ENCODE results near the gene ZC3H4.
"Not testable (repeated sequence)": the region's sequence is repeated elsewhere in the genome, so short reads cannot be mapped to it uniquely, and the experiment has no call there.

Gene ZC3H4

DNA sequence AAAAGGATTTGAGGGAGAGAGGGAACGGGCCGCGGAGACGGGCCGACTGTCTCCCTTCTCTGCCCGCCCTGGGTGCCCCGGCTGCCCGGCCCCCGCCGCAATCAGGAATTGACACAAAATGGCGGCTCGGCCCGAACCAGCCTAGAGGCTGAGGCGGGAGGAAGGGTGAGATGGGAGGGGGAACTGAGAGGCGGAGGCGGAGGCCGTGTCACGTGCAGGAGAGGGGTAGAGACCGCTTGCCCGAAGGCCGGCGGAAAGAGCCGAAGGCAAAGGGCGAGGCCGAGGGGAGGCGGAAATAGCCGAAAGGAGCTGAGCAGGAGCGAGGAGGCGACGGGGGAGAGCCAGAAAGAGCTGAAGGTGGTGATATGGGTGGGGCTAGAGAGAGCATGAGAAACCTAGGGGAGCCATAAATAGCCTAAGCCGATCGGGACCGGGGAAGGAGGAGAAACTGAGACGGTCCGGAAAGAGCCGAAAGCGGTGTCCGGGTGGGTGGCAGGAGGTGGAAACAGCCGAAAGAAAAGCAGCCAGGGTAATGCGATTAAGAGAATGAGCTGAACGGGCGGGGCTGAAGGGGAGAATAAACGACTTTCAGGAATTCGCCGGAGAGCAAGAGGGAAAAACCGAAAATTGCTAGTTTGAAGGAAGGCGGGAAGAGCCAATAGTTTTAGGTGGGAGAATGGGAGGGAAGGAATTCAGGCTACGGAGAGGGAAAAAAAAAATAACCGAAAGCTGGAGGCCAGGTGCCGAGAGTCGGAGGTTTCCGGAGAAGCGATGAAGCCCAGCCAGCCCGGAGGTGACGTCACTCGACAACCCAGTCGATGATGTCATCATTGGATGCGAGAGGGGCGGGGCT, at the start of gene ZC3H4:
Gene ZC3H4 (minus strand): TSS at position 780 of the 853 bp plus-strand sequence. CDS start 1,192 bp downstream, outside the sequence.
- DNase-seq: peak; percentile 99 to 100

DNA sequence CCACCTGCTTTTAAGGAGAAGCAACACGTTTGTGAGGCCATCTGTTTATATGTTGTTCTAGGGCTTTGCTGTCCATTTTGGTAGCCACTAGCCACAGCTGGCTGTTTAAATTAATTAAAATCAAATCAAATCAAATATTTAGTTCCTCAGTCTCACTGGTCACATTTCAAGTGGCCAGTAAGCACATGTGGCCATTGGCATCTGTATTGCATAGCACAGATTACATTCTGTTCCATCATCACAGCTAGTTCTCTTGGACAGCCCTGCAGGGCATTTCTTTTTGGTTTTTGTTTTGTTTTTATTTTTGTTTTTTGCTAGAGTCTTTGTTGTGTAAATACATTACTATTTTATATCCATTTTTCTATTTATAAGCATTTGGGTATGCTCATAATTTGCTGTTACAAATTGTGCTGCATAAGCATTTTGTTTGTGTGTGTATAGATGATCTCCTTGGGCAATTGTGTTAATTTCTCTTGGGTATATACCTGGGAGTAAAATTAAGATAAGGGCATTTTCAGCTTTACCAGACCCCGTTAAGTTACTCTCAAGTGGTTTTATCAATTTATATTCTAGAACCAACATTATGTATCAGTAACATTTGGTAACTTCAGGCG, 48.4 kb upstream of the ZC3H4 start:
- no peak for DNase-seq

DNA sequence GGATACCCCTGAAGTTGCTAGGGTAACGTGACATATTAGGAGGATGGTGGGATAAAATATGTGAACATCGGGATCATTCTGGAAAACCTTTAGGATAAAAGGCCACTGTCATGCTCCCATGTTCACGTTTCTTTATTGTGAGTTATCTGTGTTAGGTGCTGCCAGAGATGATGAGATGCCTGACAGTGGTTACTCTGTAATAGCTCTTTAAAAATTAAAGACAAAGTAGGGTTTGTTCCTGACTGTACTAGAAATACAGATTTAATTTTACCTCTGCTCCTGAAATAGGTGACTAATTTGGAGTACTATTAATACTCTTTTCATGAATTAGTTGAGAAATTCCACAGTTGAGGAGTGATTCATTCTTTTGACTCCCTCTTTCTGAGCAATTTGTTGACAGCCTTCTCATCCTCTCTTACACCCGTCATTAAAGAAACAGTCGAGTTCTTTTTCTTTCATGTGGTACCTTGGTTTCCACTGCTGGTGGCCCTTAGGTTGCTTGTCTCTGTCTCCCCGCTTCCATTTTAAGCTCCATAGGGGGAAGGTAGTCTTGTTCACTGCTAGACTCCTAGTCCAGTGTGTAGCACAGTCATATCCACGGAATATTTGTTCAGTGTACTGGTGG, 45.4 kb upstream of the ZC3H4 start:
- no peak for DNase-seq

DNA sequence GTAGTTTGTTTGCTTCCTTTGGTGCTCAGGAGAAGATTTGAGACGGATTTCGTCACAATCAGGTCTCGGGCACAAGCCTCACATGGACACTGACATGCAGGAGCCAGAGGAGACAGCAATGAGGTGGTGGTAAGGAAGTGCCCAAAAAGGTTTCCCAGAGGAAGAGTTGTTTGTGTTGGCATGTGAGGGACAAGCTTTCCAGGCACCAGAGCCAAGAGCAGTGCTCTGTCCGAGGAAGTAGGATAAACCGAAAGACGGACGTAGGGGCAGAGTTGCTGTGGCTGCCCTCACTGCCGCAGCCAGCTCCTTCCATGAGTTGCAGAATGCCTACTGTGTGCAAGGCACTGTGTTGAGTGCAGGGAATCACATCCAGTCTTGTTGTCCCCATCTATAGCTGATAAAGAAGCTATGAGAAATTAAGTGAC, 44.8 kb upstream of the ZC3H4 start:
- DNase-seq: no peak

DNA sequence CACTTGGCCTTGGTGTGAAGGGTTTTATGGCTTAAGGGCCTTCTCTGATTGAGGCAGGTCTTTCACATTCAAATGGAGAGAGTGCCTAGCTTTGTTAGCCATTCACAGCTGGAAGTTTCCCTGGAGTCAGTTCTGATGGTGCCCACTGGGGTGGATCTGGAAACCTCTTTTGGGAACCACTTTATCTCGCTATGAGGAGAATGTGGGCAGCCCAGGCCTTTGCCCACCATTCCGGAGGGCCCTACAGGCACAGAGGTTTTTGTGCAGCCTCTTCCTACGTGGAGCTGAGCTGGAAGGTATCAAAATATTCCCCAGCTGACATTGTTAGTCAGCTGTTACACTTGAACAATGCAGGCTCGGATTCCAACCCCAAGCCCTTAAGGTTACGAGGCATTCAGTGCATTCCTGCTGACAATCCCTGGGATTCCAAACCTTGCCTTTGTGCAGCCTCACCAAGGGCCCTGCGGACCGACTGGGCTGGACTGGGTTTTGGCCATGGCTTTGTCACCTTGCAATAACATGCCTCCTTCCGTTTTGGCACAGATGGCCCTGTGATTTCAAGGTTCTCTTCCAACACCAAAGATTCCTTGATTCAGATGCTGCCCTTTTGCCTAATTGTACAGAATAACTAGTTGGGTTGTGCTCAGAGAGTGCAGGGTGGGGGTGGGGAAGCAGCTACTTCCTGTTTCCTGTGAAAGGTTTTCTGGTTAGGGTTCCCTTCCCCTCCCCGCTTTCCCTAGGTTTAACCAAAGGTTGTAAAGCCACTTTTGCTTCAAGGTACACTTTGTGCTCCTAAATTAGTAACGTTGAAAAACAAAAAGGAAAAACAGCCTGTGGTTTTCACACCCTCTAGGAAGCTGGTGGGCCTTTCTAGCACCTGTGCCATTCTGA, 44.1 kb upstream of the ZC3H4 start:
- DNase-seq: no peak

DNA sequence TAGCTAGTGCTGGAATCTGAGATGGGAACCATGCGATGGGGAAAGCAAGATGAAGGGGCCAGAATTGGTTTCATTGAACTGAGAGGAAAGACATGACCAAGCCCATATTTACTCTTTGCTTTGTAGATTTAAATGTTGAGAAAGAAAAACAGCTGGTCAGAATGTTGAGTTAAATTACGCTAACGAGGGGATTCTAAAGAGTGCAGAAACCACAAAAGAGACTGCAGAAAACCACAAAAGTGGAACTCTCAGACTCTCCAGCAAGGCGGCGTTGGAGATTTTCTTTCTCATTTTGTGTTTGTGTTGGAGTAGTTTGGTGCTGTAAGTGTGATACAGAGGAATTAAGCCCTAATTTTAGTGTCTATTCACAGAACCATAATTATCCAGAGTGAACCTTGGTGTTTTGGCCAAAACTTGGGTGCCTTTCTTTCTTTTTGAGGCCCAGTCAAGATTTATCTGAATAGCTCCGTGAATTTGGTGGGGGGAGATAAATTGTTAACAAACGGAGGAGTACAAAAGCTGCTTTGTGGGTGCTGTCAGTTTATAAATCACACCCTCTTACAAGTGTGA, 43.4 kb upstream of the ZC3H4 start:
- DNase-seq: no peak

DNA sequence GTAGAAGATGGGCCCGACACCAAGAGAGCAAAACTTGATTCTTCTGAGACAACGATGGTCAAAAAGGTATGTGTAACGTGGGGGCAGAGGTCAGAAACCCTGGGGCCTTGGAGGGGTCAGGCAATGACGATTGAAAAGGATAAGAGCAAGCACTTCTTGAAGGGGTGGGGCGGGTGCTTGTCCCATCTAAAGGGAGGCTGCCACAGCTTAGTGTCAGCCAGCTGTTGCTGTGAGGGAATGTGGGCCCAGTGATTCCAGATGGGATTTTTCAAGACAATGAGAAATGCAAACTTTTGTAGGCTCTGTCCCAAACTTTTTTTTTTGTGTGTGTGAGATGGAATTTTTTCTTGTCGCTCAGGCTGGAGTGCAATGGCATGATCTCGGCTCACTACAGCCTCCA, 41.6 kb upstream of the ZC3H4 start:
- DNase-seq: no peak

DNA sequence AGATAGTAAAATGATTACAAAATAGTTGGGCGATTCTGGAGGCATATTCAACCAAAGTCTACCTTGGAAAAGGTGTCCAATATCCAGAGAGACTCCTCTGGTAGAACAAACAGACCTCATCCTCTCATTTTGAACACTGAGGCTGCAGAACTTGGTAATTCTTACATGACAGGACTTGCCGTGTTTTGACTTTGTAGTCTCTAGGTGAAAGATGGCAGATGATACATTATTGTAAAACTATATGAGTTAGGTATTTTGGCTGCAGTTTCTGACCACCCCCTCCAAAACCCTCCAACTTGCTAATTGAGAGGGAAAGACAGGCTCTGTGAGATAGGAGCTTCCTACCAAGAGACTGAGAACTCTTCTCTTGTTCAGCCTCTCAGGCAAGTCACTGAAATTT, 39.7 kb upstream of the ZC3H4 start:
- DNase-seq: no peak

DNA sequence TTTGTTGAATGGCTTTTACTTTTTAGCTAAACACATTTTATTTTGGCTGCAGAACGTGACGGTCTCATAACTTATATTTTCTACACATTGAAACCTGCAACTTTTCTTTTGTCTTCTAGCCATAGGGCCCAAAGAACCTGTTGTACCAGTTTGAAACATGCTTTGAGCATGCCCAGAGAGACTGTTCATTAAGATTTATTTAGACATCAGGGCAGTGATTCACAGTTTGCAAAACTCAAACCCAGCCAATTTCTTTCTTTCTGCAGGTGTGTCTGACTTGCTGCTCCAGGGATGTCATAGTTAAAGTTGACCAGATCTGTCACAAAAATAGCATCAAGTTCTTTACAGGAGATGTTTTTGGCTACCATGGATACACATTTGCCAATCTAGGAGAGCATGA, 39.1 kb upstream of the ZC3H4 start:
- no peak for DNase-seq

DNA sequence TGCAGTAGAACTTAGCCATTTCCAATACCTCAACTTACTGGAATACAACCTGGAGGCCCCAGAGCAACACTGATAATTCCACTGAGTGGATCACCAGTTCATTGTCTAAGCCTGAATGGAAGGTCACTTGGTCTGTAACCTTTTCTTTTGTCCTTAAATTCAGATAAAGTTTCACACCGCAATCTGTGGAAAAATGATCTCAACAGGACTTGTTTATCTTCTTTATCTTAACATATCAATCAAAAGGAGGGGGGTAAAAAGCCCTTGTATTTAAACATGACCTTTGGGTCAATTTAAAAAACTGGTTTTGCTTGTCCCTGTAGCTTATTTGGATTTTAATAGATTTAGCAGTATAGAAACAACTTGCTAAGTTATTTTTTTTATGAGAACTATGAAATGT, 38.6 kb upstream of the ZC3H4 start:
- DNase-seq: no peak

DNA sequence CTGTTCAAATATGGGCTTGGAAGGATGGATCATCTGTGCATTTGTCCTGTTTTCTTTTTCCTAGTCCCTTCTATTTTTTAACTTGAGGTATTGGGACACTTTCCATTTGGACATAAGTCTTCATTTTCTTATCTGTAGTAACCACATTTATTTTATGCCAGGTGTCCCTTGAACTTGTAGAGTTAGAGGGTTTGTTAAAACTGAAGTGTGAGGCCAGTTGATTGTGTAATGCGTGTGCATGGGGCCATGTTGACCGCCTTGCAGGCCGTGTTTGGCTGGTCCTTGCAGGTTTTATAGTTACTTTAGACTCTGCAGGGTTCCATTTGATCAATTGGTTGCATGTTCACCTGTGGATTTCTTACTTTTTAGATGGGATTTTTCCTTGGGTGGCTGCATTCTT, 38.1 kb upstream of the ZC3H4 start:
- DNase-seq: no peak

DNA sequence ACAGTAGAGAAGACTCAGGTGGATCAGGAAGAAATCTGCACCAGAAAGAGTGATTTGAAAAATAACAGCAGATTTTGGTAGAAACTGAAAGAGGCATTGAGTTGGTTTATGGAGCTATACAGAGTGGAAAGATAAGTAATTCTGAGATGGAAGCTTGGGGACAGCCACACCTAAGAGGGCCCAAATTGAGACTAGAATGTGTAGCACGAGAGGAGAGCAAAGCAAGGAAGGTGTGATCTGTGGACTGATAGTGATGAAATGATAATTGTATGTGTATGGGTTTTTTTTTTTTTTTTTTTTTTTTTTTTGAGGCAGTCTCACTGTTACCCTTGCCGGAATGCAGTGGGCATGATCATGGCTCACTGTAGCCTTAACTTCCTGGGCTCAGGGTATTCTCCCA, 33.3 kb upstream of the ZC3H4 start:
- no peak for DNase-seq

DNA sequence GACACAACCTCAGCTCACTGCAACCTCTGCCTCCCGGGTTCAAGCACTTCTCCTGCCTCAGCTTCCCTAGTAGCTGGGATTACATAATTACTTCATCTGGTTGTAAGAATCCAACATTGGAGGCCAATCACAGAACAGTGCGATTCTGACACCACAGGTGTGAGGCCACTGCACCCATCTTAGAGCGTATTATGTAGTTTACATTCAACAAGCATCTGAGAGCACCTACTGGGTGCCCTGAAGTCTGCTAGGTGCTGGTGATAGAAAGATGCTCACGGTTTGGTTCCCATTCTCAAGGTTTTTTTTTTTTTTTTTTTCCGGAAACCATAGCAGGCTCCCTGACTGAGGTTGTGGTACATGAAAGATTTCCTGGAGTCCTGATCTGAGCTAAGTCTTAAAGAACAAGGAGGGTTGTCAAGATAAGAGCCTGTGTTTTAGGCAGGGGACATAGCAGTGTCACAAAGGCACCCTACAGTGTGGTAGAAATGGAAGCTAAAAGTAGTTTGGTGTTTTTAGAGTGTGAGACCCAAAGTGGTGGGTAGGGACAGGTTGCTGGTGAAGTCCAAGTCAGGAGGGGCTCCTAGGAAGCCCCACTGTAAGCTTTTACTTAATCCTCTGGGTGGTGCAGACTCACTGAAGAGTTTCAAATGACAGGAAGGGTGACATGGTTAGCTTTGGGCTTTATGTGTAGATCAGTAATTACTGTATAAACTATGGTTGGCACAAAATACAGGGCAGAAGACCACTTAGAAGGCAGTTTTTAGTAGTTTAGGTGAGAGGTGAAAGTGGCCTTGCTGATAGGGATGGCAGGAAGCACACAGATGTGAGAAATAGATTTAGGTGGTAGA, 32.3 kb upstream of the ZC3H4 start:
- no peak for DNase-seq

DNA sequence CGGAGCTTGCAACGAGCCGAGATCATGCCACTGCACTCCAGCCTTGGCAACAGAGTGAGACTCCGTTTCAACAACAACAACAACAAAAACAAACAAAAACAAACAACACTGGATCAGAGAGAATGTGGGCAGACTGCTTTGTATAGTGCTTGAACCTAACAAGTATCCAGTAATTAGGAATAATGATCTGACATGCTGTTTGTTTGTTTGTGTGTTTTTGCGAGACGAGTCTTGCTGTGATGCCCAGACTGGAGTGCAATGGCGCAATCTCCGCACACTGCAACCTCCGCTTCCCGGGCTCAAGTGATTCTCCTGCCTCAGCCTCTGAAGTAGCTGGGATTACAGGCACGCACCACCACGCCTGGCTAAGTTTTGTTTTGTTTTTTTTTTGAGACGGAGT, 31.1 kb upstream of the ZC3H4 start:
- DNase-seq: no peak

DNA sequence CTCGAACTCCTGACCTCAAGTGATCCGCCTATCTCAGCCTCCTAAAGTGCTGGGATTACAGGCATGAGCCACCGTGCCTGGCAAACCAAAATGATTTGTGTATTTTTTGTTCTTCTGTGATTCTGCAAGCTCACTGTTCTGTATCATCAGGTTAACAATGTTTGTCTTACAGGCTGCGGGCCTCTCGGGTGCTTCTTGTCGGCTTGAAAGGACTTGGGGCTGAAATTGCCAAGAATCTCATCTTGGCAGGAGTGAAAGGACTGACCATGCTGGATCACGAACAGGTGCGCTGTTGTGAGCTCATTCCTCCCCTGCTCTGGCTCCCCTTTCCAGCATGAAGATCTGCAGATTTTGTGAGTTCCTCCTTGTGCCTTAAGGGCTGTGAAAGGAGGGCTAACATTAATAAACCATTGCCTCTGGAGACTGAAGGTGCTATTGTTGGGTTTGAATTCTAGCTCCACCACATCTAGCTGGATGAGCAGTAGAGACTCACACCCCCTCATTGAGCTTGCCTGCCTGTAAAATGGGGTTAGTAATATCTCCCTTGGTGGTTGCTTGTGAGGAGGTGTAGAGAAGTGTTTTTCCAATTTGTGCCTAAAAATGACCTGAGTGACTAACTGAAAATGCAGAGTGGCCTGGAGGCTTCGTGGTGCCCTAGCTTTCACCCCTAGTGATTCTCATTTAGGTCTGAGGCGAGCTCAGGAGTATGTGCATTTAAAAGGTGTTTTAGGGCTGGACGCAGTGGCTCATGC, 29.9 kb upstream of the ZC3H4 start:
- DNase-seq: no peak

DNA sequence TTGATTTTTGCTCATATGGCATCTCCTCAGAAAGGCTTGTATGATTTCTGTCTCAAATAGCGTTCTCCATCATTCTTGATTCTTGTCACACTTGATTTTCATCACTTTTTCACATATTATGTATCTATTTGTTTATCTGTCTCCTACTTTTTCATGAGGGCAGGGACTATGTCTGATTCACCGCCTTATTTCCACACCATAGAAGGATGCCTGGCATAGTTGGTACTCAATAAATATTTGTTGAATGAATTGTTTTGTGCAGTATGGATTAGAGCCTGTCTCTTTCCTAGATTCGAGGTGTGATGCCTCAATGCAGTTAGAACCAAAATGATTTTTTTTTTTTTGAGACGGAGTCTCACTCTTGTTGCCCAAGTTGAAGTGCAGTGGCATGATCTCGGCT, 29.2 kb upstream of the ZC3H4 start:
- DNase-seq: no peak

DNA sequence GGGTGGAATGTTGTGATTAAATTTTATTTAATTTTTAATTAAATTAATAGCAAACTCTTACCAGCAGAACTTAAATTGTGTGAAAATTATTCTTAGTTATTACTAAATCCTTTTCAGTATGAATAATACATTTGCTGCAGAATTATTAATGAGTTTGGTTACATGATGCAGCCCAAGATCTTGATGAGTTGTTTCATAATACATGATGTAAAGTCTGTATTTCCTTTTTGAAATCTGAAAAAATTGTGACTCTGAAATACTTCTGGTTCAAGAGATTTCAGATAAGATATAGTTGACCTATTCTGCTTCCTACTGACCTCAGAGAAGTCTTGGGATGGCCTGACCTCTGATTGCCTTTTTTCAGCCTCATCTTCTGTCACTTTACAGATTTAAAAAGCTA, 28.1 kb upstream of the ZC3H4 start:
- no peak for DNase-seq

DNA sequence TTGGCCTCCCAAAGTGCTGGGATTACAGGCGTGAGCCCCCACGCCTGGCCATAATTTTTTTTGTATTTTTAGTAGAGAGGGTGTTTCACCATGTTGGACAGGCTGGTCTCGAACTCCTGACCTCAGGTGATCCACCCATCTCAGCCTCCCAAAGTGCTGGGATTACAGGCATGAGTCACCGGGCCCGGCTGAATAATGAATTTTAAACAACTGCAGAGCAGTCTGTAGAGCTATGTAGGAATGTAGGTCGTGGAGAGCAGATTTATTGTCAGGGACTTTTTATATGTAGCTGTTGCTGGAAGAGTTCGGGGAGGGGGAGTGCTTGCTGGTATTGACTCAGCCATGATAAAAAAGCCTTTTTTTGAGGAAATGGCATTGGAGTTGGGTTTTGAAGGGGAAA, 27.7 kb upstream of the ZC3H4 start:
- not testable (repeated sequence) for DNase-seq

DNA sequence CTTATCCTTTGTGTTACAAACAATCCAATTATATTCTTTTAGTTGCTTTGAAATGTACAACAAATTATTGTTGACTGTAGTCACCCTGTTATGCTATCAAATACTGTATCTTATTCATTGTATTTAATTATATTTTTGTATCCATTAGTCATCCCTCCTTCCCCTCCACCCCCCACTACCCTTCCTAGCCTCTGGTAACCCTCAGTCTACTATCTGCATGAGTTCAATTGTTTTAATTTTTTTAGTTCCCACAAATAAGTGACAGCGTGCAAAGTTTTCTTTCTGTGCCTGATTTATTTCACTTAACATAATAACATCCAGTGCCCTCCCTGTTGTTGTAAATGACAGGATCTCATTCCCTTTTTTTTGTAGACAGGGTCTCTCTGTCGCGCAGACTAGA, 21.6 kb upstream of the ZC3H4 start:
- no peak for DNase-seq

DNA sequence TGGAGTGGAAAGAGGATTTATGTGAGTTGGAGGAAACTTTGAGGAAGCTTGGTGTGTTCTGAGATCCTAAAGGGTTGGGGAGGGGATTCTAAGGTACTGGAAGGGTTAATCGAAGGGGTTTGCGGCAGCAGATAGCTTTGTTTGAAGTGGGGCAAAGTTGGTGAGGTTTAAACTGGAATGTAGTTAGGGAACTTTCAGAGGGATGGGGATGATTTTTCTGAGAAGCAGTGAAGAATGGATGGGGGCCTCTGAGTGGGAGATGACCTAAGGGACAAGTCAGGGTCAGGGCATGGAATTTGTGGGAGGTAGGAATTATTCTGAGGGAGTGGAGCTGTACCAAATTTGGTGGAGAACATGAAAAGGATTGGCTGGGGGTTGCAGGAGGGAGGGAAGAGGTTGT, 21.0 kb upstream of the ZC3H4 start:
- no peak for DNase-seq

DNA sequence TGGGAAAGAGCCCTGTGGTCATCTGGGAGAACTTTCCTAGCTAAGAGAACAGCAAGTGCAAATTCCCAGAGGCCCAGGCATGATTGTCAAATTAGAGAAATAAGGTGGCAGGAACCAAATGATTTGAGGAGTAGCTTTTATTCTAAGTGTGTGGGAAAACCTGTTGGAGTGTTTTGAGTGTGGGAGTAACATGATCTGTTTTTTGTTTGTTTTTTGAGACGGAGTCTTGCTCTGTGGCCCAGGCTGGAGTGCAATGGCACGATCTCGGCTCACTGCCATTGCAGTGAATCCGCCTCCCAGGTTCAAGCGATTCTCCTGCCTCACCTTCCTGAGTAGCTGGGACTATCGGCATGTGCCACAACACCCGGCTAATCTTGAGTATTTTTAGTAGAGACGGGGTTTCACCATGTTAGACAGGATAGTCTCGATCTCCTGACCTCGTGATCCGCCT, 19.5 kb upstream of the ZC3H4 start:
- no peak for DNase-seq

Data from NCI-H446 (cell line).